GM18519 (cell line): ENCODE results near the gene GGT7.
"Not testable (repeated sequence)": the region's sequence is repeated elsewhere in the genome, so short reads cannot be mapped to it uniquely, and the experiment has no call there.

Experiments
- ATAC-seq: cut with Tn5 transposase; IDR thresholded peaks from one replicate; pipeline ENCODE4 v1.9.1; 2021; ENCODE audit warnings: mild to moderate bottlenecking, moderate library complexity; ENCODE audit not compliant: unreplicated experiment, low FRiP score

The GGT7 gene

GRCh38 chr20:34872622-34873224 lies at the start of gene GGT7:
TSS of gene GGT7 (minus strand) at chr20:34872856. CDS start at chr20:34872815, 41 bp downstream.
- no peak for ATAC-seq

GRCh38 chr20:34921436-34921835 lies 48.8 kb upstream of the GGT7 start:
- ATAC-seq = no peak

GRCh38 chr20:34920055-34920454 lies 47.4 kb upstream of the GGT7 start:
- no peak for ATAC-seq

- no peak for ATAC-seq
These were observed 44.2 kb upstream of the GGT7 start for GRCh38 chr20:34916774-34917354.

GRCh38 chr20:34915749-34916455 lies 43.2 kb upstream of the GGT7 start:
- ATAC-seq = no peak

- no peak for ATAC-seq
These were observed 42.5 kb upstream of the GGT7 start for GRCh38 chr20:34915131-34915530.

GRCh38 chr20:34907616-34908469 lies 35.2 kb upstream of the GGT7 start:
- no peak for ATAC-seq

GRCh38 chr20:34904202-34904621 lies 31.6 kb upstream of the GGT7 start:
- ATAC-seq = no peak

GRCh38 chr20:34898731-34899130 lies 26.1 kb upstream of the GGT7 start:
- ATAC-seq = not testable (repeated sequence)

GRCh38 chr20:34898129-34898528 lies 25.5 kb upstream of the GGT7 start:
- not testable (repeated sequence) for ATAC-seq

- no peak for ATAC-seq
These were observed 23.5 kb upstream of the GGT7 start for GRCh38 chr20:34896086-34896621.

- ATAC-seq = no peak
These were observed 22.8 kb upstream of the GGT7 start for GRCh38 chr20:34895465-34895864.

- ATAC-seq = no peak
These were observed 22.1 kb upstream of the GGT7 start for GRCh38 chr20:34894723-34895122.

GRCh38 chr20:34892671-34893070 lies 20.0 kb upstream of the GGT7 start:
- no peak for ATAC-seq

GRCh38 chr20:34891166-34892062 lies 18.8 kb upstream of the GGT7 start:
- ATAC-seq = no peak

- no peak for ATAC-seq
These were observed 15.8 kb upstream of the GGT7 start for GRCh38 chr20:34888468-34888867.

GRCh38 chr20:34887023-34887422 lies 14.4 kb upstream of the GGT7 start:
- ATAC-seq = no peak

- ATAC-seq = no peak
These were observed 13.5 kb upstream of the GGT7 start for GRCh38 chr20:34886122-34886521.

GRCh38 chr20:34884260-34884659 lies 11.6 kb upstream of the GGT7 start:
- no peak for ATAC-seq

- no peak for ATAC-seq
These were observed 11.2 kb upstream of the GGT7 start for GRCh38 chr20:34883809-34884208.
